Measurements from ENCODE around the gene ZSCAN1. TPM values are rescaled to one million over a fixed set of nuclear protein-coding genes. Genes with fewer than 3 reads are reported as not detected.
"Not testable (repeated sequence)": the region's sequence is repeated elsewhere in the genome, so short reads cannot be mapped to it uniquely, and the experiment has no call there.

The ZSCAN1 gene
- total RNA-seq, 1 donor from 2014 or later, result 3.5 TPM

GRCh38 chr19:58003174-58003828, 30.5 kb upstream of the ZSCAN1 start:
- H3K9me3 Mint-ChIP-seq, result peaks cover 61% of the 10 kb centered on the region
- peaks cover 85% of the 10 kb centered on the region for H3K36me3 Mint-ChIP-seq
- H3K27me3 Mint-ChIP-seq (ENCODE audit: low read depth), result no peaks in the 10 kb centered on the region
- TF ChIP-seq CTCF (IDR thresholded peaks at IDR 0.05; ENCODE audit: unreplicated experiment), result no peak
- DNase-seq (ENCODE audit: low spot score in 2 of 2, unreplicated experiment in 2 of 2), result no peak
- H3K4me3 Mint-ChIP-seq, result peak overlapping the region; percentile 81
- peaks cover 16% of the 10 kb centered on the region for H3K4me1 Mint-ChIP-seq
- peak overlapping the region; percentile 82 for H3K27ac Mint-ChIP-seq

GRCh38 chr19:58007285-58007684, 26.5 kb upstream of the ZSCAN1 start:
- H3K36me3 Mint-ChIP-seq, result peaks cover 69% of the 10 kb centered on the region
- no peak overlapping the region for H3K4me3 Mint-ChIP-seq
- H3K4me1 Mint-ChIP-seq, result peaks cover 5% of the 10 kb centered on the region
- no peak for TF ChIP-seq CTCF (IDR thresholded peaks at IDR 0.05; ENCODE audit: unreplicated experiment)
- no peak overlapping the region for H3K27ac Mint-ChIP-seq
- no peaks in the 10 kb centered on the region for H3K27me3 Mint-ChIP-seq (ENCODE audit: low read depth)
- peaks cover 57% of the 10 kb centered on the region for H3K9me3 Mint-ChIP-seq
- DNase-seq (ENCODE audit: low spot score in 2 of 2, unreplicated experiment in 2 of 2), result no peak

GRCh38 chr19:58008877-58009276, 24.9 kb upstream of the ZSCAN1 start:
- H3K4me3 Mint-ChIP-seq; H3K27me3 Mint-ChIP-seq (ENCODE audit: low read depth); H3K4me1 Mint-ChIP-seq; DNase-seq (ENCODE audit: low spot score in 2 of 2, unreplicated experiment in 2 of 2); H3K27ac Mint-ChIP-seq: not testable (repeated sequence)
- peaks cover 73% of the 10 kb centered on the region for H3K36me3 Mint-ChIP-seq
- peaks cover 67% of the 10 kb centered on the region for H3K9me3 Mint-ChIP-seq

- TF ChIP-seq CTCF (IDR thresholded peaks at IDR 0.05; ENCODE audit: unreplicated experiment), result no peak
- peaks cover 67% of the 10 kb centered on the region for H3K9me3 Mint-ChIP-seq
- H3K27me3 Mint-ChIP-seq (ENCODE audit: low read depth), result no peaks in the 10 kb centered on the region
- no peak overlapping the region for H3K27ac Mint-ChIP-seq
- no peak for DNase-seq (ENCODE audit: low spot score in 2 of 2, unreplicated experiment in 2 of 2)
- H3K4me3 Mint-ChIP-seq, result no peak overlapping the region
- peaks cover 2% of the 10 kb centered on the region for H3K4me1 Mint-ChIP-seq
- peaks cover 69% of the 10 kb centered on the region for H3K36me3 Mint-ChIP-seq
Observed at GRCh38 chr19:58009301-58009665, 24.5 kb upstream of the ZSCAN1 start.

GRCh38 chr19:58009666-58010301, 24.0 kb upstream of the ZSCAN1 start:
- H3K4me1 Mint-ChIP-seq, result no peaks in the 10 kb centered on the region
- no peak overlapping the region for H3K4me3 Mint-ChIP-seq
- peaks cover 65% of the 10 kb centered on the region for H3K9me3 Mint-ChIP-seq
- H3K27me3 Mint-ChIP-seq (ENCODE audit: low read depth), result no peaks in the 10 kb centered on the region
- no peak overlapping the region for H3K27ac Mint-ChIP-seq
- H3K36me3 Mint-ChIP-seq, result peaks cover 64% of the 10 kb centered on the region
- TF ChIP-seq CTCF (IDR thresholded peaks at IDR 0.05; ENCODE audit: unreplicated experiment), result no peak
- no peak for DNase-seq (ENCODE audit: low spot score in 2 of 2, unreplicated experiment in 2 of 2)

- Mint-ChIP-seq H3K36me3 (peaks cover 57% of the 10 kb centered on the region), H3K4me3 (no peak overlapping the region), H3K27ac (no peak overlapping the region), H3K9me3 (peaks cover 64% of the 10 kb centered on the region), H3K4me1 (no peaks in the 10 kb centered on the region), H3K27me3 (ENCODE audit: low read depth) (no peaks in the 10 kb centered on the region)
- TF ChIP-seq CTCF (IDR thresholded peaks at IDR 0.05; ENCODE audit: unreplicated experiment), result no peak
- DNase-seq (ENCODE audit: low spot score in 2 of 2, unreplicated experiment in 2 of 2), result no peak
Observed at GRCh38 chr19:58010507-58010906, 23.3 kb upstream of the ZSCAN1 start.

Data from mesothelial cell of epicardium (in vitro differentiated cells).